Measurements from ENCODE around the gene ATF7IP2. TPM values are rescaled to one million over a fixed set of nuclear protein-coding genes. Genes with fewer than 3 reads are reported as not detected.

Gene ATF7IP2
- total and polyA plus RNA-seq, 9 of the 15 experiments (the other 6 are each of a cell fraction or from before 2014, with no cell fraction given), result 131 to 515 (median 196) TPM

DNA sequence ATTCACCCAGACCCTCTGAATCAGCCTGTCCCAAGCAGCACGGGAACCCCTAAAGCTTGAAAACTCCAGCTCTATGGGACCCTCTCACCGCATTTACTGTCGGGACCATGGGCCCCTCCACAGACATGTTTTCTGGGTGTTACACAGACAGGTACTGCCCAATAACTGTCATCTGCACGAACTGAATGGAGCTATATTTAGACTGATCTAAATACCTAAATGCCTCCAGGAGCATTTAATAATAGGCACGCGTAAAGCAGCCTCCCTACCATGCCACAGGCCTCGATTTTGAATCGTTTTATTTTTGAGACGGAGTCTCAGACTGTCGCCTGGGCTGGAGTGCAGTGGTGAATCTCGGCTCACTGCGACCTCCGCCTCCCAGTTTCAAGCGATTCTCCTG, 144.8 kb downstream of the ATF7IP2 start:
- Histone ChIP-seq H3K4me2 (ENCODE audit: insufficient read depth, low read length) (no peak overlapping the region), H3K9me1 (ENCODE audit: control insufficient read depth, insufficient read depth, low read length) (no peaks in the 10 kb centered on the region), H3K9me3 (replicated peaks; ENCODE audit: control insufficient read depth, insufficient read depth, low read depth, low read length) (no peaks in the 10 kb centered on the region), H3K27me3 (ENCODE audit: control insufficient read depth in 2 of 2, insufficient read depth in 2 of 2, low read length in 2 of 2) (peaks cover 29 to 43% of the 10 kb centered on the region in 2 experiments), H3K4me3 (no peak overlapping the region), H3K27ac (ENCODE audit: extremely low read depth, low read depth, low read length) (no peak overlapping the region), H4K20me1 (replicated peaks; ENCODE audit: control insufficient read depth, insufficient read depth, low read length) (0 out of 2 replicates have a peak, but pooled peaks cover 5% of the 10 kb centered on the region), H3K36me3 (ENCODE audit: control insufficient read depth, insufficient read depth, low read length) (no peaks in the 10 kb centered on the region), H2AFZ (ENCODE audit: low read depth, low read length) (no peak overlapping the region), H3K4me1 (replicated peaks in 1 of 2; ENCODE audit: control insufficient read depth in 2 of 2, insufficient read depth in 2 of 2, low read length in 2 of 2) (no peaks in the 10 kb centered on the region), H3K9ac (ENCODE audit: insufficient read depth in 1 of 2, low read depth in 2 of 2, low read length in 2 of 2) (no peak overlapping the region), H3K79me2 (ENCODE audit: control insufficient read depth, insufficient read depth, low read length) (no peaks in the 10 kb centered on the region)
- ChIA-PET CTCF (ENCODE audit: low intra/inter-chr PET ratio) (no interaction called here), POLR2A (no interaction called here)
- FAIRE-seq, result no peak
- in situ Hi-C loops (cut with MboI) (no loop called here), intact Hi-C loops (cut with micrococcal nuclease) (no loop called here)
- WGBS (ENCODE audit: insufficient coverage, low coverage, missing lambda C conversion rate), result 12% methylated on average over 14 of the region's 14 CpGs
- DNase-seq (ENCODE audit: extremely low read depth in 1 of 4, low spot score in 3 of 4), result no peak
- ATAC-seq, result no peak
- TF ChIP-seq, protein P1, sequence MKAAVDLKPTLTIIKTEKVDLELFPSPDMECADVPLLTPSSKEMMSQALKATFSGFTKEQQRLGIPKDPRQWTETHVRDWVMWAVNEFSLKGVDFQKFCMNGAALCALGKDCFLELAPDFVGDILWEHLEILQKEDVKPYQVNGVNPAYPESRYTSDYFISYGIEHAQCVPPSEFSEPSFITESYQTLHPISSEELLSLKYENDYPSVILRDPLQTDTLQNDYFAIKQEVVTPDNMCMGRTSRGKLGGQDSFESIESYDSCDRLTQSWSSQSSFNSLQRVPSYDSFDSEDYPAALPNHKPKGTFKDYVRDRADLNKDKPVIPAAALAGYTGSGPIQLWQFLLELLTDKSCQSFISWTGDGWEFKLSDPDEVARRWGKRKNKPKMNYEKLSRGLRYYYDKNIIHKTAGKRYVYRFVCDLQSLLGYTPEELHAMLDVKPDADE (conservative IDR thresholded peaks at IDR 0.05; ENCODE audit: control insufficient read depth, low read depth, low read length), result no peak
- TF ChIP-seq TAF7 (tag; IDR thresholded peaks at IDR 0.05) (no peak), MYBL2 (IDR thresholded peaks at IDR 0.05; ENCODE audit: low read depth) (no peak), MYBL2 (CRISPR knock-in tag; IDR thresholded peaks at IDR 0.05; ENCODE audit: borderline replicate concordance) (no peak), SMARCB1 (IDR thresholded peaks at IDR 0.05; ENCODE audit: insufficient read length, low read depth) (no peak), CBX5 (IDR thresholded peaks at IDR 0.05; ENCODE audit: borderline replicate concordance, low read depth) (no peak), ASH1L (IDR thresholded peaks at IDR 0.05; ENCODE audit: borderline replicate concordance, low read depth, partially characterized antibody) (no peak), MAFG (tag; conservative IDR thresholded peaks at IDR 0.05) (no peak), EP400 (IDR thresholded peaks at IDR 0.05) (no peak), ZNF668 (CRISPR knock-in tag; IDR thresholded peaks at IDR 0.05) (no peak)
- no TSS peak for BruUV-seq (replicated peaks)
